SK-N-SH treated with all-trans-retinoic acid at 6 μM for 48 hours (cell line): ENCODE results near the gene FBXO31.

Experiments
- ATAC-seq: fragments of 200-7000 bp; cut with Tn5 transposase; 3 replicates; pipeline ENCODE4 v1.9.1; 2020; ENCODE audit warnings: mild to moderate bottlenecking, moderate library complexity
- ARNTL ChIP-seq: fragments of 450-650 bp; formaldehyde crosslinking; IDR thresholded peaks from 2 replicates; pipeline ENCODE4 v1.5.0; 2020; ENCODE audit warnings: low read depth, mild to moderate bottlenecking, moderate library complexity, borderline replicate concordance
- CSDC2 ChIP-seq: fragments of 250-450 bp; sonication (Bioruptor Pico); IDR thresholded peaks from 2 replicates; pipeline ENCODE4 v1.5.0; 2020; ENCODE audit warnings: mild to moderate bottlenecking, moderate library complexity
- GLIS3 ChIP-seq: fragments of 250-450 bp; sonication (Bioruptor Pico); IDR thresholded peaks from 2 replicates; pipeline ENCODE4 v1.5.0; 2020; ENCODE audit warnings: mild to moderate bottlenecking, moderate library complexity
- OSR1 ChIP-seq: fragments of 250-450 bp; sonication (Bioruptor Pico); IDR thresholded peaks from 2 replicates; pipeline ENCODE4 v1.8.0; 2022; ENCODE audit warnings: moderate library complexity, mild to moderate bottlenecking, inconsistent platforms
- PPARA ChIP-seq: fragments of 250-450 bp; sonication (Bioruptor Pico); IDR thresholded peaks from 2 replicates; pipeline ENCODE4 v1.5.0; 2020; ENCODE audit warnings: mild to moderate bottlenecking, borderline replicate concordance
- RARB ChIP-seq: fragments of 250-450 bp; sonication (Bioruptor Pico); IDR thresholded peaks from 2 replicates; pipeline ENCODE4 v1.8.0; 2021; ENCODE audit warnings: mild to moderate bottlenecking, moderate library complexity
- SNAI2 ChIP-seq: fragments of 250-450 bp; sonication (Bioruptor Pico); IDR thresholded peaks from 2 replicates; pipeline ENCODE4 v1.5.0; 2020; ENCODE audit warnings: mild to moderate bottlenecking, moderate library complexity
- TCF4 ChIP-seq: fragments of 250-450 bp; sonication (Bioruptor Pico); IDR thresholded peaks from 2 replicates; pipeline ENCODE4 v1.8.0; 2021; ENCODE audit warnings: mild to moderate bottlenecking, moderate library complexity, borderline replicate concordance
- TOX ChIP-seq: fragments of 250-450 bp; sonication (Bioruptor Pico); IDR thresholded peaks from 2 replicates; pipeline ENCODE4 v1.8.0; 2021; ENCODE audit warnings: mild to moderate bottlenecking, moderate library complexity, borderline replicate concordance
- ZC3H10 ChIP-seq: fragments of 250-450 bp; sonication (Bioruptor Pico); IDR thresholded peaks from 2 replicates; pipeline ENCODE4 v1.5.1; 2021; ENCODE audit warnings: mild to moderate bottlenecking, moderate library complexity
- ZFP30 ChIP-seq: fragments of 450-650 bp; formaldehyde crosslinking; IDR thresholded peaks from 2 replicates; pipeline ENCODE4 v1.5.0; 2022; ENCODE audit warnings: mild to moderate bottlenecking, moderate library complexity
- ZNF565 ChIP-seq: fragments of 450-650 bp; formaldehyde crosslinking; conservative IDR thresholded peaks from 2 replicates; pipeline ENCODE4 v1.5.0; 2020; ENCODE audit warnings: low read depth, mild to moderate bottlenecking, moderate library complexity
- ZNF70 ChIP-seq: fragments of 450-650 bp; formaldehyde crosslinking; IDR thresholded peaks from 2 replicates; pipeline ENCODE4 v1.5.0; 2020; ENCODE audit warnings: mild to moderate bottlenecking, moderate library complexity
- ZNF8 ChIP-seq: fragments of 450-650 bp; formaldehyde crosslinking; IDR thresholded peaks from 2 replicates; pipeline ENCODE4 v1.5.0; 2020; ENCODE audit warnings: mild to moderate bottlenecking, moderate library complexity
- TF ChIP-seq, protein P1 (sequence below): fragments of 250-450 bp; sonication (Bioruptor Pico); IDR thresholded peaks from 2 replicates; pipeline ENCODE4 v1.8.0; 2020; ENCODE audit warnings: mild to moderate bottlenecking, moderate library complexity, borderline replicate concordance
- TF ChIP-seq, protein P2 (sequence below): fragments of 250-450 bp; sonication (Bioruptor Pico); IDR thresholded peaks from 2 replicates; pipeline ENCODE4 v1.8.0; 2021; ENCODE audit warnings: low read depth, mild to moderate bottlenecking, moderate library complexity, borderline replicate concordance
- TF ChIP-seq, protein P3 (sequence below): fragments of 250-450 bp; sonication (Bioruptor Pico); IDR thresholded peaks from 2 replicates; pipeline ENCODE4 v1.5.1; 2021; ENCODE audit warnings: mild to moderate bottlenecking, moderate library complexity
- TF ChIP-seq, protein P4 (sequence below): fragments of 250-450 bp; sonication (Bioruptor Pico); IDR thresholded peaks from 2 replicates; pipeline ENCODE4 v1.5.0; 2020; ENCODE audit warnings: mild to moderate bottlenecking, moderate library complexity
- TF ChIP-seq, protein P5 (sequence below): fragments of 250-450 bp; sonication (Bioruptor Pico); IDR thresholded peaks from 2 replicates; pipeline ENCODE4 v1.5.1; 2020; ENCODE audit warnings: low read depth, mild to moderate bottlenecking, moderate library complexity

The FBXO31 gene

DNA sequence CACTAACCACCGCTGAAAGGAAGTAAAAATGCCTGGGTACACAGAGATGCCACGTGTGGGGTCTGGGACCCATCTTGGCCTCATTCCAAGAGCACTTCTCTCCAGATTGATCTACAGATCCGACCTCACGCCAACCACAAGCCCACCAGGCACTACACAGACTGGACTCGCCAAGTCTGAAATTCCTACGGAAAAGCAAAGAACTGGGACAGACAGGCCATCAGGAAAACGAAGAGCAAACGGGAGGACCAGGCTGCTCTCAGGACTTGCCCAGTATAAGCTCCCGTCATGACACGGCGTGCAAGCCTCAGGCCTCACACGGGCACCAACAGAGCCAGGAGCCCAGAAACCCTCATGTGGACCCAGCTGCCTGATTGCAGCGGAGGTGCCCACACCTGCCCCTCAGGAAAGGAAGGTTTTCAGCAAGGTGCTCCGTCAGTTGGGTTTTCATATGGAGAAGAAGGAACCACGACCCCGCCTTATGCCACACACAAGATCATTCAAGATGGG, 46.3 kb downstream of the FBXO31 start (continued):
- TF ChIP-seq, protein P1, sequence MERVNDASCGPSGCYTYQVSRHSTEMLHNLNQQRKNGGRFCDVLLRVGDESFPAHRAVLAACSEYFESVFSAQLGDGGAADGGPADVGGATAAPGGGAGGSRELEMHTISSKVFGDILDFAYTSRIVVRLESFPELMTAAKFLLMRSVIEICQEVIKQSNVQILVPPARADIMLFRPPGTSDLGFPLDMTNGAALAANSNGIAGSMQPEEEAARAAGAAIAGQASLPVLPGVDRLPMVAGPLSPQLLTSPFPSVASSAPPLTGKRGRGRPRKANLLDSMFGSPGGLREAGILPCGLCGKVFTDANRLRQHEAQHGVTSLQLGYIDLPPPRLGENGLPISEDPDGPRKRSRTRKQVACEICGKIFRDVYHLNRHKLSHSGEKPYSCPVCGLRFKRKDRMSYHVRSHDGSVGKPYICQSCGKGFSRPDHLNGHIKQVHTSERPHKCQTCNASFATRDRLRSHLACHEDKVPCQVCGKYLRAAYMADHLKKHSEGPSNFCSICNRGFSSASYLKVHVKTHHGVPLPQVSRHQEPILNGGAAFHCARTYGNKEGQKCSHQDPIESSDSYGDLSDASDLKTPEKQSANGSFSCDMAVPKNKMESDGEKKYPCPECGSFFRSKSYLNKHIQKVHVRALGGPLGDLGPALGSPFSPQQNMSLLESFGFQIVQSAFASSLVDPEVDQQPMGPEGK (CRISPR knock-in tag), result no peak
- TF ChIP-seq ZC3H10 (CRISPR knock-in tag) (no peak), SNAI2 (CRISPR knock-in tag) (no peak)
- TF ChIP-seq, protein P2, sequence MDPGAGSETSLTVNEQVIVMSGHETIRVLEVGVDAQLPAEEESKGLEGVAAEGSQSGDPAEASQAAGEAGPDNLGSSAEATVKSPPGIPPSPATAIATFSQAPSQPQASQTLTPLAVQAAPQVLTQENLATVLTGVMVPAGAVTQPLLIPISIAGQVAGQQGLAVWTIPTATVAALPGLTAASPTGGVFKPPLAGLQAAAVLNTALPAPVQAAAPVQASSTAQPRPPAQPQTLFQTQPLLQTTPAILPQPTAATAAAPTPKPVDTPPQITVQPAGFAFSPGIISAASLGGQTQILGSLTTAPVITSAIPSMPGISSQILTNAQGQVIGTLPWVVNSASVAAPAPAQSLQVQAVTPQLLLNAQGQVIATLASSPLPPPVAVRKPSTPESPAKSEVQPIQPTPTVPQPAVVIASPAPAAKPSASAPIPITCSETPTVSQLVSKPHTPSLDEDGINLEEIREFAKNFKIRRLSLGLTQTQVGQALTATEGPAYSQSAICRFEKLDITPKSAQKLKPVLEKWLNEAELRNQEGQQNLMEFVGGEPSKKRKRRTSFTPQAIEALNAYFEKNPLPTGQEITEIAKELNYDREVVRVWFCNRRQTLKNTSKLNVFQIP (CRISPR knock-in tag), result no peak

DNA sequence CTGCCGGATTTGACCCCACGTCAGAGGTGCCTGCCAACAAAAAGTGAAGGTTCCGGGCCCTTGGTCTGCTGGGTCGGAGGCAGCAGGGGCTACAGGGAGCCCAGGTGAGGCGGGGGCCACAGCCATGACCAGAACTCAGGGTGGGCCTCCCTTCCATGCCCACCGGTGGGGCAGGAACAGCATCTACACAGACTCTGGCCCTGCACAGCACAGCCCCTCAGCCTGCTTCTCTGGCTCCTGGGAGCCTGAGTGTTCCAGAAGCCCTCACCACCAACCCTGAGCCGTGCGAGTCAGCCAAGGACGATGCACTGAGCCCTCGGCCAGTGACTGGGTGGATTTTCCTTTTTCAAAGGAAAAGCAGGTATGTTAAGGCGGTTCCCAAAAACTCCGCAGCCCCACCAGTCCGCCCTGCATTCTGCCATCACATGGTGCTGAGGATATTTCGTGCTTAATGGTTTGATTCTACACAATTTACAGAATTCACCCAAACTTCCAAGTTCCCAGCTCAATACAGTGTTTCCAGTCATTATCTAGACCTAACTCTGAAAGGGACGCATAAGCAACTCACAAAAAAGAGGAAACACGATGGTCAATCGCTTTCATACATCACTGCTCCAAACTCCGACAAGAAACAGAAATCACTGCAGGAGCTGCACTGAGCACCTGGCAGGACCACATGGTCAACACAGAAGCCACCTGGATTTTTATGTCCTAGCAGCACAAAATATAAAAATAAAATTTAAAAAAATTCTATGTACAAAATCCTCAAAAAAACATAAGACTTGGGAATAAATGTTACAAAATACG, 46.9 kb downstream of the FBXO31 start:
- TF ChIP-seq CSDC2 (no peak), GLIS3 (CRISPR knock-in tag) (no peak)
- TF ChIP-seq, protein P3, sequence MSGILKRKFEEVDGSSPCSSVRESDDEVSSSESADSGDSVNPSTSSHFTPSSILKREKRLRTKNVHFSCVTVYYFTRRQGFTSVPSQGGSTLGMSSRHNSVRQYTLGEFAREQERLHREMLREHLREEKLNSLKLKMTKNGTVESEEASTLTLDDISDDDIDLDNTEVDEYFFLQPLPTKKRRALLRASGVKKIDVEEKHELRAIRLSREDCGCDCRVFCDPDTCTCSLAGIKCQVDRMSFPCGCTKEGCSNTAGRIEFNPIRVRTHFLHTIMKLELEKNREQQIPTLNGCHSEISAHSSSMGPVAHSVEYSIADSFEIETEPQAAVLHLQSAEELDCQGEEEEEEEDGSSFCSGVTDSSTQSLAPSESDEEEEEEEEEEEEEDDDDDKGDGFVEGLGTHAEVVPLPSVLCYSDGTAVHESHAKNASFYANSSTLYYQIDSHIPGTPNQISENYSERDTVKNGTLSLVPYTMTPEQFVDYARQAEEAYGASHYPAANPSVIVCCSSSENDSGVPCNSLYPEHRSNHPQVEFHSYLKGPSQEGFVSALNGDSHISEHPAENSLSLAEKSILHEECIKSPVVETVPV (CRISPR knock-in tag), result no peak
- no peak for ATAC-seq

DNA sequence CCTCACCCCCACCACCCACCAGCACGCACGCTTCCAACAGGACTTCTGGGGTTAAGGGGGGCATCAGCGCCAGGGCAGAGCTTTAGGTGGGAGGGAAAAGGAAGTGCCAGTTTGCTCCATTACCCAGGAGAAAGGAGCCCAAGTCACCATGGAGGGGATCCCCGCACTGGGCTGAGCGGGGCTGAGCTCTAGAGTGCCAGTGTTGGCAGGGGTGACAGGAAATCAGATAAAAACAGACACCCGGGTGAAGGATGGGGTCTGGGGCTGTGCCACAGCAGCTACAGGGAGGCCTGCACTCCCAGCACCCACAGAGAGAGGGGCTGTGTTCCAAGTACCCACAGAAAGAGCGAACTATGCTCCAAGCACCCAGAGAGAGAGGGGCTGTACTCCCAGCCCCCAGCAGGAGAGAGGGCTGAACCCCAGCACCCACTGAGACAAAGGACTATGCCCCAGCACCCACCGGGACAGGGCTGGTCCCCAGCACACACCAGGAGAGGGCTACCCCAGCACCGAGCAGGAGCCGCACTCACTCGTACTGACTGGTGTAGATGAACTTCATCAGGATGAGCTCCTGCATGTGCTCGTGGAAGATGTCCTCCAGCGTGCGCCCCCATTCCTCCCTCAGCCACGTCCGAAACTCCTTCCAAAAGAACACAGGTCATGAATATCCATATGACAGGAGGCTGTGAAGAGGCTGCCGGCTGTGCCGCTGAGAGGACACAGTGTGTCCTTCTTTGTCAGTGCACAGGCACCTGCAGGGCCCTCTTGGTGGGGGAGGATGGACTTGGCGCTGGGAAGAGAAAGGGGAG, 47.7 kb downstream of the FBXO31 start:
- TF ChIP-seq TCF4 (CRISPR knock-in tag), result no peak
- TF ChIP-seq PPARA, result no peak
- no peak for TF ChIP-seq ZFP30 (CRISPR knock-in tag)
- no peak for TF ChIP-seq ZNF8
- TF ChIP-seq, protein P1 (CRISPR knock-in tag), result no peak
- TF ChIP-seq ARNTL (CRISPR knock-in tag), result no peak
- TF ChIP-seq TOX (CRISPR knock-in tag), result no peak
- TF ChIP-seq, protein P4, sequence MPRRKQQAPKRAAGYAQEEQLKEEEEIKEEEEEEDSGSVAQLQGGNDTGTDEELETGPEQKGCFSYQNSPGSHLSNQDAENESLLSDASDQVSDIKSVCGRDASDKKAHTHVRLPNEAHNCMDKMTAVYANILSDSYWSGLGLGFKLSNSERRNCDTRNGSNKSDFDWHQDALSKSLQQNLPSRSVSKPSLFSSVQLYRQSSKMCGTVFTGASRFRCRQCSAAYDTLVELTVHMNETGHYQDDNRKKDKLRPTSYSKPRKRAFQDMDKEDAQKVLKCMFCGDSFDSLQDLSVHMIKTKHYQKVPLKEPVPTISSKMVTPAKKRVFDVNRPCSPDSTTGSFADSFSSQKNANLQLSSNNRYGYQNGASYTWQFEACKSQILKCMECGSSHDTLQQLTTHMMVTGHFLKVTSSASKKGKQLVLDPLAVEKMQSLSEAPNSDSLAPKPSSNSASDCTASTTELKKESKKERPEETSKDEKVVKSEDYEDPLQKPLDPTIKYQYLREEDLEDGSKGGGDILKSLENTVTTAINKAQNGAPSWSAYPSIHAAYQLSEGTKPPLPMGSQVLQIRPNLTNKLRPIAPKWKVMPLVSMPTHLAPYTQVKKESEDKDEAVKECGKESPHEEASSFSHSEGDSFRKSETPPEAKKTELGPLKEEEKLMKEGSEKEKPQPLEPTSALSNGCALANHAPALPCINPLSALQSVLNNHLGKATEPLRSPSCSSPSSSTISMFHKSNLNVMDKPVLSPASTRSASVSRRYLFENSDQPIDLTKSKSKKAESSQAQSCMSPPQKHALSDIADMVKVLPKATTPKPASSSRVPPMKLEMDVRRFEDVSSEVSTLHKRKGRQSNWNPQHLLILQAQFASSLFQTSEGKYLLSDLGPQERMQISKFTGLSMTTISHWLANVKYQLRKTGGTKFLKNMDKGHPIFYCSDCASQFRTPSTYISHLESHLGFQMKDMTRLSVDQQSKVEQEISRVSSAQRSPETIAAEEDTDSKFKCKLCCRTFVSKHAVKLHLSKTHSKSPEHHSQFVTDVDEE, result no peak
- TF ChIP-seq RARB (CRISPR knock-in tag), result no peak
- TF ChIP-seq ZNF70 (CRISPR knock-in tag), result no peak
- TF ChIP-seq, protein P3 (CRISPR knock-in tag), result no peak
- TF ChIP-seq ZNF565 (CRISPR knock-in tag), result no peak
- TF ChIP-seq, protein P5, sequence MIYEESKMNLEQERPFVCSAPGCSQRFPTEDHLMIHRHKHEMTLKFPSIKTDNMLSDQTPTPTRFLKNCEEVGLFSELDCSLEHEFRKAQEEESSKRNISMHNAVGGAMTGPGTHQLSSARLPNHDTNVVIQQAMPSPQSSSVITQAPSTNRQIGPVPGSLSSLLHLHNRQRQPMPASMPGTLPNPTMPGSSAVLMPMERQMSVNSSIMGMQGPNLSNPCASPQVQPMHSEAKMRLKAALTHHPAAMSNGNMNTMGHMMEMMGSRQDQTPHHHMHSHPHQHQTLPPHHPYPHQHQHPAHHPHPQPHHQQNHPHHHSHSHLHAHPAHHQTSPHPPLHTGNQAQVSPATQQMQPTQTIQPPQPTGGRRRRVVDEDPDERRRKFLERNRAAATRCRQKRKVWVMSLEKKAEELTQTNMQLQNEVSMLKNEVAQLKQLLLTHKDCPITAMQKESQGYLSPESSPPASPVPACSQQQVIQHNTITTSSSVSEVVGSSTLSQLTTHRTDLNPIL (CRISPR knock-in tag), result no peak
- no peak for TF ChIP-seq OSR1
- TF ChIP-seq SNAI2 (CRISPR knock-in tag), result no peak
- no peak for TF ChIP-seq CSDC2
- TF ChIP-seq, all 23 proteins: peak for 0
- no peak for ATAC-seq
